ENCODE measurements around the gene BMPER.

- TF ChIP-seq EP300 (IDR thresholded peaks at IDR 0.05) (no peak), POLR2A (IDR thresholded peaks at IDR 0.05) (no peak)
Observed at GRCh38 chr7:33965183-33965744, 59.9 kb downstream of the BMPER start.

Measured in upper lobe of left lung (tissue), 4 donors.